Measurements from ENCODE around the gene NCAN.

GRCh38 chr19:19215792-19216191 lies 4.0 kb downstream of the NCAN start:
- TF ChIP-seq ZNF425 (CRISPR knock-in tag; conservative IDR thresholded peaks at IDR 0.05) (no peak), ZNF121 (CRISPR knock-in tag; IDR thresholded peaks at IDR 0.05) (no peak), NR2C2 (CRISPR knock-in tag; IDR thresholded peaks at IDR 0.05) (no peak)
